Islet of Langerhans (tissue), 1 donor: ENCODE results near the gene SEH1L.
"Not testable (repeated sequence)": the region's sequence is repeated elsewhere in the genome, so short reads cannot be mapped to it uniquely, and the experiment has no call there.

Source experiments
- FAIRE-seq: peaks from one replicate; lab custom pipeline; 2011; peaks lifted over from hg19 to GRCh38; lab: Jason Lieb, UNC

The SEH1L gene

GRCh38 chr18:12947285-12948049 lies at the start of gene SEH1L:
TSS of gene SEH1L (plus strand) at chr18:12948011. CDS start at chr18:12948122, 111 bp downstream.
- no peak for FAIRE-seq

DNA sequence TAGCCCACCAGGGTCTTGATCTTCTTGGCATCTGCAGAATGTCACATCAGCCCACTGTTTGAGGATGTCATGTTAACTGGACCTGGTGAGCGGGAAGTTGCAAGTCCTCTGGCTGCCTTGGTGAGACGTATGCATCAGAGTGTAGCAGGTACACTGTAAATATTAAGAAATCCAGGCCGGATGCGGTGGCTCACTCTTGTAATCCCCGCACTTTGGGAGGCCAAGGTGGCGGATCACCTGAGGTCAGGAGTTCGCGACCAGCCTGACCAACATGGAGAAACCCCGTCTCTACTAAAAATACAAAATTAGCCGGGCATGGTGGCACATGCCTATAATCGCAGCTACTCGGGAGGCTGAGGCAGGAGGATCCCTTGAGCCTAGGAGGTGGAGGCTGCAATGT lies 46.6 kb upstream of the SEH1L start:
- not testable (repeated sequence) for FAIRE-seq

DNA sequence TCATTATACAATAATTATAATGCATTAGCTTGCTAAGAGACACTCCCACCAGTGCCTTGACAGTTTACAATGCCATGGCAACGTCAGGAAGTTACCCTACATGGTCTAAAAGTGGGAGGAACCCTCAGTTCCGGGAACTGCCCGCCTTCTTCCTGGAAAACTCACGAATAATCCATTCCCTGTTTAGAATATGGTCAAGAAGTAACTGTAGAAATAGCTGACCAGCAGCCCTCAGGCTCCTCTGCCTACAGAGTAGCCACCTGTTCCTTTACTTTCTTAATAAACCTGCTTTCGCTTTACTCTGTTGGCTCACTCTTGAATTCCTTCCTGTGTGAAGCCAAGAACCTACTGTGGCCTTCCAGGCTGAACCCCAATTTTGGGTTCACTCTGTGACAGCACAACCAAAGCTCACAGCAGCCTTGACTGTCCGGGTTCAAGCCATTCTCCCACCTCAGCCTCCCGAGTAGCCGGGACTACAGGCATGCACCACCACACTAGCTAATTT lies 43.7 kb upstream of the SEH1L start:
- no peak for FAIRE-seq

- FAIRE-seq, result no peak
Measured at GRCh38 chr18:12906119-12906518, 41.7 kb upstream of the SEH1L start.

DNA sequence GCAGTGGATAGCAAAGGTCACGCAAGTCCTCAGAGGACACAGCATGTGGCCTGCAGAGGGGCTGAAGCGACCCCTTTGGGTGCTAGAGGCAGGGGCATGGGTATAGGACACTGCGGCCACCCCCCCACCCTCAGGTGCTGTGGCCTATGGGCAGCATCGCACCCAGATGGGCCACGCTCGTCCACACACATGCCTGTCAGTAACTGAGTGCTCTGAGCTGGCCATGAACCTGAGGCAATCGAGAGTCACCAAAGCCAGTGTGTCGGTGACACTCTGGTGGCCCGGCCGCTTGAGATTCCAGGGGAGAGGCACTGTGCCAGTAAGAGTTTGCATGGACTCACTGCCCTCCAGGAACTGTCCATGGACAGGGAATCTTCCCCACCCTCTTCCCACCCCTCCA lies 41.0 kb upstream of the SEH1L start:
- FAIRE-seq, result no peak

GRCh38 chr18:12907258-12907925 lies 40.4 kb upstream of the SEH1L start:
- no peak for FAIRE-seq

DNA sequence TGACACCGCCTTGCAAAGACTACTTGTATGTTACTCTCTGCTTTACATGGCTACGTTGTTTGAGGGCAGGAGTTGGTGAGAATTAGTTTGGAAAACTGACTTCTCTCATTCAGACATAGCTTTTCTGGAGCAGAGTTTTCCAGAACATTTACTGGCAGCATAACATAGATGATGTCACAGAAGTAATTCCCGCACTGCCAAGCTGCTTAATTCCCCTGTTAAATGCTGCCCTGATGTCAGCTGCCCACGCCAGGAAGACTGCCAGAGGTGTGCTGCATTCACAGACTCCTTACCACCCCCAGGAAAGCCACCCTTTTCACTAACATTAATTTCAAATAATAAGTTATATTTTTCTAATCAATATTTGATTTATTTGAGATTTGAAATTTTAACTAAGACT lies 39.1 kb upstream of the SEH1L start:
- FAIRE-seq, result no peak

- no peak for FAIRE-seq
Measured at GRCh38 chr18:12911025-12911928, 36.5 kb upstream of the SEH1L start.

DNA sequence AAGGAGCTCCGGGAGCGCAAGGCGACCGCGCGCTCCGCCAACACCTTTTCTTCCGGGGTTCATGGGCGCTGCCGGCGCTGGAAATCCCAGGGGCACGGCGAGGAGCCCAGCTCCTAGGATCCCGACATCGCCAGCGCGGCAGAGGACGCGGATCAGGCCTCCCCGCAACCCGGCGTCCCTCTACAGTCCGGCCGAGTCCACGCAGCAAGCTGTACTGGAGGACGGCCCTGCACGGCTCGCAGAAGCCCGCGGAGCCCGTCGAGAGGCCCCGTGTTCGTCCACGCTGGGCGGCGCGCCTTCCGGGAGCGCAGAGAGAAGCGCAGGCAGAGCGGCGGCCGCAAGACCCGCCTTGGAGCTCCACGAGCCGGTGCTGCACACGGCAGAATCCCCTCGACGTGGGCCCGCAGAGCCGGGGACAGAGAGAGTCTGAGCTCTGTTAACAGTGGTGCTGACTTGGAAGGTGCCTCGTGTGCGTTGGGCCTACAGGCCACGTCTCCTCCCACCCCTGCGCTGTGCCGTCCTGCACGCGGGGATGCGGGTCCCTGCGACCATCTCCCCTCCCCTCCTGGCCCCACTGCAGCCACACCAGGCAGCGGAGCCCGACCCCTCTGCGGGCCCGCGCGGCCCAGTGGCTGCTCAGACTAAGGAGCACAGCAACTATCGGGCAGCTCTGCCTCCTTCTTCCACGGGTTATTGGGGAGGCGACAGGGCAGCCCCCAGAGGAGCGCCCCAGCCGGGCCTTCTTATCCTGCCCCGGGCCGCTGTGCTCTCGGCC lies 35.7 kb upstream of the SEH1L start:
- no peak for FAIRE-seq

DNA sequence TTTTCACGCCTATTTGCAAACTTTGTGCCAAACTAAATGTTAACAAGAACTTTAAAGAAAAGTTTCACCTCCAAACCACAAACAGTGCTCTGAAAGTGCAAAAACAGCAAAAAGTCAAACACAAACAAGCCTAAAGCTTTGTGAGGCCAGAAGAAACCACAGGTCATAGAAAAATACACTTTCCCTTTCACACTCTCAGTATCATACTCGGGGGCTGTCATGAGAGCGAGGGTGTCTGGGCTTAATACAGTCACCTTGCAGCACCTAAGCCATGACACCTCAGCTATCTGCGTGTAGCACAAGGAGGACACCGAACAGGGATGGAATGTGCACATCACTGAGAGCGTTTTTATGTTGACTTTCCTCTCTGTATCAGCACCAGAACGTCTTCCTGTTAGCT lies 26.6 kb upstream of the SEH1L start:
- FAIRE-seq, result no peak

DNA sequence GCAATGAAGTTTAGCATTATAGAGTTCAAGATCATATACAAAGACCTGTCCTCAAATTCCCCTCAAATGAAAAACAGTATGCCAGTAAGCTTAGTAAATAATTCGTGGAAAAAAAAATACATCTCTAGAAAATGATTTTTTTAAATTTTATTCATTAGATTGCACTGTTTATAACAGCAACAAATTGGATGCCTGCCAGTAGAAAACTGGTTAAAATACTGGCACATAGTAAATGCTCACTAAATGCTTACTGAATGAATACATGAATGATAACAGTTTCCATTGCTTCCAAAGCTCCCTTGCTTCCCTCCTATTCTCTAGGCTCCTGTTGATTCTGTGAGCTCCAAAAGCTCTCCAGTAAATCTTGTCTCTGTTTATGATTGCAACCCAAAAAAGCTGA lies 25.5 kb upstream of the SEH1L start:
- no peak for FAIRE-seq

GRCh38 chr18:12924616-12925015 lies 23.2 kb upstream of the SEH1L start:
- FAIRE-seq, result no peak

- no peak for FAIRE-seq
Measured at GRCh38 chr18:12928206-12928605, 19.6 kb upstream of the SEH1L start.

GRCh38 chr18:12928641-12929040 lies 19.2 kb upstream of the SEH1L start:
- no peak for FAIRE-seq

DNA sequence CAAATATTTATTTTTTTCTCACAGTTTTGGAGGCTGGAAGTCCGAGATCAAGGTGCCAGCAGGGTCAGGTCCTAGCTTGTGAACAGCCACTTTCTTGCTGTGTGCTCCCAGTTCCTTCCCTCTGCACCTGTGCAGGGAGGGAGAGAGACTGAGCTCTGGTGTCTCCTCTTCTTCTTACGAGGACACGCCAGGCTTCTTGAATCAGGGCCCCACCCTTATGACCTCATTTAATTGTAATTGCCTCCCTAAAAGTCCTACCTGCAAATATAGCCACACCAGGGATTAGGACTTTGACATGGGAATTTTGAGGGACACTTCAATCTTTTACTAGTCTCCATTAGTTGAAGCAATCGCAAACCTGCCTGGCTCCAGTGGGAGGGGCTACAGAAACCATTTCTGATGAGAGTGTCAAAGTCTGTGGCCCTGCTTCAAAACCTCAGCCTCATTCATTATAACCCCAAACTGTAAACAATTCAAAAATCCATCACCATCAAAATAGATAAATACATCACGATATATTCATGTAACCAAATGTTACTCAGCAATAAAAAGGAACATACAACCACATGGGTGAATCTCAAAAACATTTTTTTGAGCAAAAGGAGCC lies 18.2 kb upstream of the SEH1L start:
- no peak for FAIRE-seq

DNA sequence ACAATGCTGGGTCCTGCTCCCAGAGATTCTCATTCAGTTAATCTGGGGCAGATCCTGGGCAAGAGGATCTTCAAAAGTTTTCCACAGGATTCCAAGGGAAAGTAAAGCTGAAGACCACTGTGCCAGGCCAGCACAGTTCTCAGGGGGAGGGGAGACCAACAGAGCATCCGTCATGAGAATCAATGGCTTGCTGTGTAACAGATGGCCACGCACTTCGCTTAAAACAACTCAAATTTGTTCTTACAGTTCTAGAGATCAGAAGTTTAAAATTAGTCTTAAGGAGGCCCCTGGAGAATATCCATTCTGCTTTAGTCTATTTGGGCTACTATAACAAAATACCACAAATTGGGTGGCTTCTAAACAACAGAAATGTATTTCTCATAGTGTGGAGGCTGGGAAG lies 17.4 kb upstream of the SEH1L start:
- FAIRE-seq, result no peak

DNA sequence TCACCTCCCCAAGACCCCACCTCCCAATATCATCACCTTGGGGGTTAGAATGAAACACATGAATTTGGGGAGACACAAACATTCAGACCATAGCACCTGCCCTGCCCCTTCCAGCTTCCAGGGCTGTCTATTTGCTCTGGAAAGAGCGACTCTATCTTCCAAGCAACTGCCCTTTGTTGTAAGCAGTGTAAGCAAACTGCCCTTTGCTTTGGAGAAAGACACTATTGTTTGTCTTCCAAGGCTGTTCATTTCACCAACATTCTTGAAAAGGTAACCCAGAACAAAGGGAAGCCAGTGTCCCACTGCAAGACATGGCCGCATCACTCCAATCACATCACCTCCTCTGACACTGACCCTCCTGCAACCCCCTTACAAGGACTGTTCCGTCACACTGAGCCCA lies 16.9 kb upstream of the SEH1L start:
- no peak for FAIRE-seq

DNA sequence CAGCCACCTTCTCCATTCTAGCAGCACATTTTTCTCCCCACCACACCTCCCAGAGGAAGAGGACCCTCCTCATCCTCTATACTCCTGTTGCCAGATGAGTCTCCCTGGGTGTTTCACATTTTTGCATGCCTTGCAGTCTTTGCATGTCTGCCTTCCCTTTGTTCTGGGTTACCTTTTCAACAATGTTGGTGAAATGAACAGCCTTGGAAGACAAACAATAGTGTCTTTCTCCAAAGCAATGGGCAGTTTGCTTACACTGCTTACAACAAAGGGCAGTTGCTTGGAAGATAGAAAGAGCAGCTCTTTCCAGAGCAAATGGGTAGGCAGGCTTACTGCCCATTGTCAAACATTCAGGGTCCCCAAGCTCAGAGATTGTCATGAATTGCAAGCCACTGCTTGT lies 14.5 kb upstream of the SEH1L start:
- FAIRE-seq, result no peak

- no peak for FAIRE-seq
Measured at GRCh38 chr18:12934454-12935071, 13.2 kb upstream of the SEH1L start.

GRCh38 chr18:12939162-12939561 lies 8.6 kb upstream of the SEH1L start:
- no peak for FAIRE-seq

- no peak for FAIRE-seq
Measured at GRCh38 chr18:12943215-12943614, 4.6 kb upstream of the SEH1L start.
